Nucleus accumbens (tissue), 56 donors: ENCODE results near the gene LINC00237.

Source experiments
- DNase-seq, 56 donors: peaks; one replicate each; lab custom pipeline; 2025; lab: John Stamatoyannopoulos, UW

LINC00237 gene

GRCh38 chr20:21125849-21126580 lies 19.9 kb upstream of the LINC00237 start, which contains the start of gene KIZ:
KIZ (plus strand) TSS chr20:21126082; CDS start chr20:21126116, 34 bp downstream.
- peak in 55 of 56 donors; percentile 70 to 98 (median 95) for DNase-seq

GRCh38 chr20:21125072-21125848 lies 19.1 kb upstream of the LINC00237 start:
- DNase-seq = peak in 21 of 56 donors; percentile 8 to 78 (median 42)

DNA sequence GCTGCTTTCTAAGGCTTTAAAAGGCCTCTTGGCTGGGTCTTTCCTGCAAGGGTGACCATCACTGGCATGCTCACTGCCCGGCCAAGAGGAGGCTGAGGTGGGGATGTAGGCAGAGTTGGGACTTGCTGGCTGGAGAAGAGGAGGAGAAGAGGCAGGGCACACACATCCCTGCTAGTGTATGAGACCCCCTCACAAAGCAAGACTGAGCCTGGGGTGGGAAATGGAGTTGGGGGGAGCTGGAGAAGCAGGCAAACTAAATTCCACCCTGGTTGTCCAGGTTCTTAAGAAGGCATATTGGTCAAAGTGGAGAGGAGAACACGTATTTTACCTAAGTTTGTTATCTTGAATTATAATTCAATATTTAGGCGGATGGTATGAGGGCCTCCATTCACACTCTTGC lies 18.0 kb upstream of the LINC00237 start:
- no peak for DNase-seq

GRCh38 chr20:21118782-21119181 lies 12.6 kb upstream of the LINC00237 start:
- DNase-seq = no peak

GRCh38 chr20:21118138-21118537 lies 12.0 kb upstream of the LINC00237 start:
- no peak for DNase-seq

DNA sequence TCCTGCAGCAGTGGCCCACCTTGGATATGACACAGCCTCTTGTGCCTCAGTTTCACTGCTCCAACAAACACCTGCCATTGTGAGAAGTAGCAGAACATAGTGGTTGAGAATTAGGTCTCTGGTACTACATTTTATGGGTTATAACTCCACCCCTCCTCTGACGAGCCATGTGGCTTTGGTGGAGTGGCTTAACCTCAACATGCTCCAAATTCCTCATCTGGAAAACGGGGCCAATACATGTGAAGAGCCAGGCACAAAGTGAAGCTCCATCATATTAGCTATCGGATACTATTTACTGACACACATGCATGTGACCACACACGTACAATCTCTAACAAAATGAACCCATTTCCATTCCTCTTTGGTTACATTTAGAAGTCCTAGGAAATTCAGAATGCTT lies 11.4 kb upstream of the LINC00237 start:
- no peak for DNase-seq

GRCh38 chr20:21114584-21114983 lies 8.4 kb upstream of the LINC00237 start:
- no peak for DNase-seq

GRCh38 chr20:21113697-21114096 lies 7.5 kb upstream of the LINC00237 start:
- no peak for DNase-seq

- DNase-seq = no peak
Measured at GRCh38 chr20:21111416-21111815, 5.3 kb upstream of the LINC00237 start.

- no peak for DNase-seq
Measured at GRCh38 chr20:21110811-21111210, 4.7 kb upstream of the LINC00237 start.

- no peak for DNase-seq
Measured at GRCh38 chr20:21109144-21109543, 3.0 kb upstream of the LINC00237 start.

DNA sequence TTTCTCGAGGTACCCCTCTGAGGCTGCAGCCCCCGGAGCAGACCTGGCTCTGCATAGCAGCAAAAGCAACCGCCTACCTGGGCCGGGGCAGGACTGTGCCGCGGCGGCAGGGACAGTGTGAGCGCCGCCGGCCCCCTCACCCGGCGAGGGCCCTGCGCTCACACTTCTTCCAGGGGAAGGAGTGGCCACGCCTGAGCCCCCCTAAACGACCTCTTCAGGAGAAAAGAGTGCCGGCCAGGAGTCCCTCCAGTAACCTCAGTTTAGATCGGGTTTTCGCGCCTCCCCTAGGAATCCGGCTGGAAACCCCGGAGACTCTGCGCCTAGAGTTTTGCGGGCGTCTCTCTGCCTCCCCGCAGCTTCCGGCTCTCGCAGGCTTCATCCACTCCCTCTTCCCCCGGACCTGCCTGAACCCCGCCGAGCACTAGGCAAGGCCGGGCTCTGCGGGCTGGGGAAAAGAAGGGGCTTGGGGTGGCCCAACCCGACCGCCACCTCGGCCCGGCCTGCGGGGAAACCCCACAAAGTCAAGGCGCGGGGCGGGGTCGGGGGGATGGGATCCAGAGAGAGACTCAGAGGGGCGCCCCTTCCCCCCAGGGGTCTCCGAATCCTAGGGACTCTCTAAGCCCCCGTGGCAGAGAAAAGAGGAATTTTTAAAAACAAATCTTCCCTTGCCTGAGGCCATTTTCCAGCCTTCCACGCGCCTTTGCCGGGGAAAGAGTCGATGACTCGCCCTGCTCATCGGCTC lies 558 bp downstream of the LINC00237 start:
- peak in 1 of 56 donors; percentile 5 for DNase-seq

DNA sequence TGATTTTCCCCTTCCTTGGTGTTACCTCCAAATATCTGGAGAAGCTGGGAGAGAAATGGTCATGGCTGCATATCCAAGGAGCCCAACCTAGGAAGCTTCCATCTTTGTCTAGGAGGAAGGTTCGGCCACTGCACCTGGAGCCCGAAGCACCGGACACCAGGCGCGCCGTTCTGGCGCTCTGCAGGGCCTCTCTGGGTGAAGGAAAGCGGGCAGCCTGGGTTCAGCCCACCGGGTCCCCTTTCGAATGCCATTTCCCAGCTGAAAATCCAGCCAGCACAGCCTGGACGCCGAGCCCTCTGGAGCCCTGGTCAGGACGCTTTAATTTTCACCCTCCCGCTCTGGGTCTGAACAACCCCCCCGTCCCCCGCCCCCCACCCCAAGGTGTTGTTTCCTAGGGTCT lies 1.2 kb downstream of the LINC00237 start:
- no peak for DNase-seq

DNA sequence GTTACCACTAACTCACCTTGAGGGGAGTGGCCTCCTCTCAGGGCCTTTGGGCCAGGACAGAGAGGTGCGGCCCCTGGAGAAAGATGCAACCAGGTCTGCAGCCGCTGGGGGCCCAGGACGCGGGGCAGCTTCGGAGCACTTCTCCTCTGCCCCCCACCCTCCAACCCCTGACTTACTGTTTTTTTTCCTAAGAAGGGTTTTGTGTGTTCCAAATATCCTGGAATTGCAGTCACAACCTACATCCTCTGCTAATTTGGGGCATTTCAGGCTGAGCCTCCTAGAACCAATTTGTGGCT lies 1.7 kb downstream of the LINC00237 start:
- no peak for DNase-seq

GRCh38 chr20:21103582-21104465 lies 2.3 kb downstream of the LINC00237 start:
- DNase-seq = no peak

GRCh38 chr20:21102603-21103311 lies 3.4 kb downstream of the LINC00237 start:
- DNase-seq = peak in 40 of 56 donors; percentile 22 to 68 (median 50)

- peak in 31 of 56 donors; percentile 17 to 72 (median 47) for DNase-seq
Measured at GRCh38 chr20:21101932-21102575, 4.1 kb downstream of the LINC00237 start.

- peak in 14 of 56 donors; percentile 15 to 58 (median 42) for DNase-seq
Measured at GRCh38 chr20:21101453-21101931, 4.7 kb downstream of the LINC00237 start.
